Tibial artery (tissue), 4 donors: ENCODE measurements around the gene NIPAL1.

ENCODE experiments used
- DNase-seq, 2 donors: peaks; one replicate each; pipeline ENCODE4 v3.0.0-alpha.2; 2019
- H3K27ac ChIP-seq, 2 donors: fragments of 200-600 bp; sonication (generic) in 1 of 2; 1 replicate in 1 of 2; 2 replicates in 1 of 2; pipeline ENCODE4 v1.5.1; 2018 to 2019; ENCODE audit warnings: mild to moderate bottlenecking in 1 of 2
- H3K27me3 ChIP-seq, 2 donors: fragments of 200-600 bp; sonication (generic) in 1 of 2; one replicate each; pipeline versions ENCODE4 v1.5.1 to v1.6.0; 2016 to 2019
- H3K36me3 ChIP-seq, 3 donors: fragments of 200-600 bp; sonication (generic) in 2 of 3; one replicate each; pipeline ENCODE4 v1.5.1; 2016 to 2019; ENCODE audit warnings: mild to moderate bottlenecking in 2 of 3
- H3K4me1 ChIP-seq, 4 donors: fragments of 200-600 bp; sonication (generic) in 2 of 4; 1 replicate in 3 of 4; 2 replicates in 1 of 4; pipeline ENCODE4 v1.5.1; 2016 to 2019
- H3K4me3 ChIP-seq, 2 donors: fragments of 200-600 bp; sonication (generic) in 1 of 2; 1 replicate in 1 of 2; 2 replicates in 1 of 2; pipeline ENCODE4 v1.5.1; 2018 to 2019; ENCODE audit warnings: mild to moderate bottlenecking in 2 of 2
- H3K9me3 ChIP-seq, 3 donors: fragments of 200-600 bp; sonication (generic) in 1 of 3; one replicate each; pipeline ENCODE4 v1.5.1; 2016 to 2019
- intact Hi-C: fragments of 100-400 bp; cut with DNase I; formaldehyde crosslinking; loops from one replicate; pipeline ENCODE4 v1.15.0; 2023; ENCODE audit warnings: low total_unique reads
- TF ChIP-seq, protein P1 (sequence below), 2 experiments: fragments of 200-600 bp in 1 of 2; fragments of 450-650 bp in 1 of 2; IDR thresholded peaks; one replicate each; pipeline ENCODE4 v1.5.1; 2017 to 2019; ENCODE audit warnings: antibody characterized with exemption in 2 of 2, mild to moderate bottlenecking in 1 of 2, moderate library complexity in 1 of 2

The NIPAL1 gene

DNA sequence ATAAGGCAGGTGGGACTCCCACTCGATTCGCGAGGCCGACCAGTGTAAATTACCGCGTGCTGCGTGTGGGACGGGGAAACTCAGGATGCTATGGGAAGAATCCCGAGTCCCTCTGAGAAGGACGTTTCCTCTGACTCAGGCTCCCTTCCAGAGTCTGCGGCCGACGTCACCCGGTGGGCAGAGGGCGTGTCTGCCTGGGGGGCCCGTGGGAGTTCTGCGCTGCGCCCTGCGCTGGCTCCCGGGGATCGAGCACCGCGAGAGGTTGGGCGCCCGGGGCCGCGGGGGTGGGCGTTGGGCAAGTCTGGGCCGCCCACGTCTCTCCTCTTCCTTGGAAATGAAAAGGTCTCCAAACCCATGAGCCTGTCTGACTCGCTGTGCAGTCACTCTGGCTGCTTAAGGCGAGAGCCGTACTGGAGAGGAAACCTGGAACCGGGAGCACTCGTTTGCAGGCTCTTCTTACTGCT lies 568 bp downstream of the NIPAL1 start:
- no peaks in the 10 kb centered on the region for H3K27me3 ChIP-seq
- H3K4me3 ChIP-seq: peak overlapping the region; percentile 51 to 66
- TF ChIP-seq, protein P1, sequence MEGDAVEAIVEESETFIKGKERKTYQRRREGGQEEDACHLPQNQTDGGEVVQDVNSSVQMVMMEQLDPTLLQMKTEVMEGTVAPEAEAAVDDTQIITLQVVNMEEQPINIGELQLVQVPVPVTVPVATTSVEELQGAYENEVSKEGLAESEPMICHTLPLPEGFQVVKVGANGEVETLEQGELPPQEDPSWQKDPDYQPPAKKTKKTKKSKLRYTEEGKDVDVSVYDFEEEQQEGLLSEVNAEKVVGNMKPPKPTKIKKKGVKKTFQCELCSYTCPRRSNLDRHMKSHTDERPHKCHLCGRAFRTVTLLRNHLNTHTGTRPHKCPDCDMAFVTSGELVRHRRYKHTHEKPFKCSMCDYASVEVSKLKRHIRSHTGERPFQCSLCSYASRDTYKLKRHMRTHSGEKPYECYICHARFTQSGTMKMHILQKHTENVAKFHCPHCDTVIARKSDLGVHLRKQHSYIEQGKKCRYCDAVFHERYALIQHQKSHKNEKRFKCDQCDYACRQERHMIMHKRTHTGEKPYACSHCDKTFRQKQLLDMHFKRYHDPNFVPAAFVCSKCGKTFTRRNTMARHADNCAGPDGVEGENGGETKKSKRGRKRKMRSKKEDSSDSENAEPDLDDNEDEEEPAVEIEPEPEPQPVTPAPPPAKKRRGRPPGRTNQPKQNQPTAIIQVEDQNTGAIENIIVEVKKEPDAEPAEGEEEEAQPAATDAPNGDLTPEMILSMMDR (IDR thresholded peaks at IDR 0.05): no peak
- intact Hi-C loops: no loop called here
- H3K9me3 ChIP-seq: no peaks in the 10 kb centered on the region
- no peak overlapping the region for H3K27ac ChIP-seq
- peak in 1 of 2 donors; percentile 65 for DNase-seq
- H3K4me1 ChIP-seq: peaks cover 0 to 18% (median 8%) of the 10 kb centered on the region in 4 donors
- no peaks in the 10 kb centered on the region for H3K36me3 ChIP-seq

DNA sequence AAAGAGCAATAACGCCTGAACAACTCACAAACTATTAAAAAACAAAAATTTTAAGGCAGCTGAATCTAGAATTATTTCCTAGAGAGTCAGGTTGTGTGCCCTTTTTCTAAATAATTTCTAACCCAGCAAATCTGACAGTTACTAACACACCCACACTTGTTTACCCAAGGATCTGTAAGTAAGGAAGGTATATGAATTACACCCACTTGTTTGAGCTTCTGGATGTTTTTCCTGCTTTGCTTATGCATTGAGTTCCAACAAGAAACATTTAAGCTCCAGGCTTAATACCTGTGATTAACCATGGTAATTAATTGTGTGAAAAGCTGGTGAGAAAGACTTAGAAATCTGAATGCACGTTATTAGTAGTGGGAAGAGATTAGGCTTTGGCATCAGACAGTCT lies 1.5 kb downstream of the NIPAL1 start:
- peaks cover 0 to 18% (median 8%) of the 10 kb centered on the region in 4 donors for H3K4me1 ChIP-seq
- no peaks in the 10 kb centered on the region for H3K9me3 ChIP-seq
- DNase-seq: no peak
- intact Hi-C loops: no loop called here
- H3K27me3 ChIP-seq: no peaks in the 10 kb centered on the region
- H3K4me3 ChIP-seq: no peak overlapping the region
- H3K36me3 ChIP-seq: no peaks in the 10 kb centered on the region
- H3K27ac ChIP-seq: no peak overlapping the region
- TF ChIP-seq, protein P1 (IDR thresholded peaks at IDR 0.05): no peak

DNA sequence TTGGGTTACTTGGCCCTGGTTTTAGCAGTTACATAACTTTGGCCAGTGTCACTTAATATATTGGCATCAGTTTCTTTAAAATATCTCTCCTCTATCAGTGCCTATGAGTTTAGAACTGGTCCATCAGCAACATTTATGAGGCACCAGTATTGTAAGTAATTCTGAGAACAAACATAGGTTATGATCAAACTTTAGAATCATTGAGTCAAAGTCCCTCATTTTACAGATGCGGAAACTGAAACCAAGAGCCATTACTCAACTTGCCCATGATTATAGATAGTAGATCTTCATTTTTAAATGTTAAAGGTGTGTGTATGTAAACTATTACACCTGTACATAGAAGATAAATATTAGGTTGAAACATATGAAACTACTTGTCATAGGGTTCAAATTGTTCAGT lies 4.5 kb downstream of the NIPAL1 start:
- H3K27me3 ChIP-seq: no peaks in the 10 kb centered on the region
- no peaks in the 10 kb centered on the region for H3K36me3 ChIP-seq
- no peak for DNase-seq
- H3K4me3 ChIP-seq: no peak overlapping the region
- no peaks in the 10 kb centered on the region for H3K9me3 ChIP-seq
- intact Hi-C loops: no loop called here
- H3K4me1 ChIP-seq: peaks cover 0 to 14% (median 7%) of the 10 kb centered on the region in 4 donors
- TF ChIP-seq, protein P1 (IDR thresholded peaks at IDR 0.05): no peak
- H3K27ac ChIP-seq: no peak overlapping the region

DNA sequence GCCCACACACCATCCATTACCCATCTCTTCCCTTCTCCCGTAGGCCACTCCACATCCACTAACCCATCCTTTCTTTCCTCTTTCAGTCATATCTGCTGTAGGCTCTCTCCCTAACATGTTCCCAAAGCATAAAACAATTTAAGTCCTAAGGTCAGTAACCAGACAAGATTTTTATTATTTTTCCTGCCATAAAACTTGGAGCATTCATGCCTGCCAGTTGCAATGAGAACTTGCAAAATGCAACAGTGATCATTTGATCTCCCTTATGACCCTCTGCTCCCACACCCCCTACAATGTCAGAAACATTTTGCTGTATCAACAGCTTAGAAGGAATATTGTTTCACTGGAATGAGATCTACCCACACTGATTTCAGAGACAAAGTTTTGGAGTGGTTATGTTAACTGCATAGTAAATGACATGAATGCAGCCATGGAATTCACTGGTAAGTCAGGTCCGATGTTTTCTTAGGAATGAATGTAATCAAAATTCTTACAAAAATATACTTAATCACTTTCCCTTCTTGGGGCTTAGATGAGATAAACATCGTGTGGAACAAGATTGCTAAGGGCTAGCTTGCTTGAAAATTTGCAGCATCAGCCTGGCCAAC lies 5.7 kb downstream of the NIPAL1 start:
- no peaks in the 10 kb centered on the region for H3K27me3 ChIP-seq
- no peak for DNase-seq
- H3K4me1 ChIP-seq: peaks cover 0 to 3% (median 1%) of the 10 kb centered on the region in 4 donors
- H3K4me3 ChIP-seq: no peak overlapping the region
- H3K36me3 ChIP-seq: no peaks in the 10 kb centered on the region
- intact Hi-C loops: no loop called here
- no peaks in the 10 kb centered on the region for H3K9me3 ChIP-seq
- TF ChIP-seq, protein P1 (IDR thresholded peaks at IDR 0.05): no peak
- no peak overlapping the region for H3K27ac ChIP-seq

DNA sequence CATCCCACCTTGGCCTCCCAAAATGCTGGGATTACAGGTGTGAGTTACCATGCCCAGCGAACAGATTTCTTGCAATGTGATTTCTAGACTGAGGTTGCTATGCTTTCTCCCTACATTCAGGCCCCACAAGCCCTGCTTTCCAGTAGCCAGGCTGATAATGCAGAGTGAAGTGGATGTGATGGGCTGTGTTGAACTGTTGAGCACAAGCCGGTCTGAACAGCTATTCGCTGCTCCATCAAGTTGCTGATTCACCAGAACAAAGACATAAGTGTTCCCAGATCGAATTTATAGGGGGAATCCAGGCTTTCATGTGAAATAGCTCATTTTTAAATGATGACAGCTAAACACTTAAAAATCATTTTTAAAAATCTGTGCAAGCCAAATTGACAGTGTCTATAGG lies 8.0 kb downstream of the NIPAL1 start:
- intact Hi-C loops: no loop called here
- Histone ChIP-seq H3K4me3 (no peak overlapping the region), H3K36me3 (no peaks in the 10 kb centered on the region), H3K27ac (no peak overlapping the region), H3K27me3 (no peaks in the 10 kb centered on the region), H3K4me1 (no peaks in the 10 kb centered on the region), H3K9me3 (no peaks in the 10 kb centered on the region)
- TF ChIP-seq, protein P1 (IDR thresholded peaks at IDR 0.05): no peak
- DNase-seq: no peak
